GM18498 (cell line): ENCODE results near the gene IPCEF1.
"Not testable (repeated sequence)": the region's sequence is repeated elsewhere in the genome, so short reads cannot be mapped to it uniquely, and the experiment has no call there.

ENCODE experiments used
- ATAC-seq: cut with Tn5 transposase; IDR thresholded peaks from one replicate; pipeline ENCODE4 v1.9.1; 2021; ENCODE audit warnings: mild to moderate bottlenecking, moderate library complexity; ENCODE audit not compliant: unreplicated experiment

Gene IPCEF1

DNA sequence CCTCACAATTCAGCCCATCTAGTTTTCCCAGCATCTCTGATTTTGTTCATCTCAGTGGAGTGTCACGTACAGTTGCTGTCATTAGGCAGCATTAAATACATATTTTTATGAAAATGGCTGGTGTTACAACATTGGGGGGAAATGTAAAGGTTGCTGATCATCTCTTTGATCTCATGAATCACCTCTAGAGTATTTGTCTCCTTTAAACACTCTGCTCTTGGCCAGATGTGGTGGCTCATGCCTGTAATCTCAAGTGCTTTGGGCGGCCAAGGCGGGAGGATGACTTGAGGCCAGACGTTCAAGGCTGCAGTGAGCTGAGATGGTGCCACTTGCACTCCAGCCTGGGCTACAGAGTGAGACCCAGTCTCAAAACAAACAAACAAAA lies 128.1 kb downstream of the IPCEF1 start:
- ATAC-seq = no peak

GRCh38 chr6:154227862-154228520 lies 128.6 kb downstream of the IPCEF1 start:
- no peak for ATAC-seq

- no peak for ATAC-seq
These were observed 130.1 kb downstream of the IPCEF1 start for GRCh38 chr6:154226461-154226860.

- ATAC-seq = no peak
These were observed 133.3 kb downstream of the IPCEF1 start for GRCh38 chr6:154223296-154223695.

DNA sequence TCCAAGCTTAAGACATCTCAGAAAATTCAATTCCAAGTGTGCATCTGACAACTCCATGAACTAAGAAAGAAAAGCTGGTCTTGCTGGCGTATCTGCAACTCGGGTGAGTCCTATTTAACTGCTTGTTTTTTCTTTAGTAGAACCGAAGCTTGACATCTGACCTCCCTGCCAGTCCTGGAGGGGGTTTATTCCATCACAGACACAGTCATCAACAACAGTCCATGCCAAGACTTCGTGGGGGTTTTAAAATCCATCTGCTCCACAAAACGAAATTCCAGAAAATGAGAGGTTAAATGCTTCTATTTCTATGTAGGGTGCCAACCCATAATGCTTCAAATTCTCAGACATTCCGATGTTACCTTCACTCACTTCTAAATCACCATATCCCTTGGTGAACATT lies 133.9 kb downstream of the IPCEF1 start:
- no peak for ATAC-seq

GRCh38 chr6:154219250-154219649 lies 137.4 kb downstream of the IPCEF1 start:
- ATAC-seq = no peak

DNA sequence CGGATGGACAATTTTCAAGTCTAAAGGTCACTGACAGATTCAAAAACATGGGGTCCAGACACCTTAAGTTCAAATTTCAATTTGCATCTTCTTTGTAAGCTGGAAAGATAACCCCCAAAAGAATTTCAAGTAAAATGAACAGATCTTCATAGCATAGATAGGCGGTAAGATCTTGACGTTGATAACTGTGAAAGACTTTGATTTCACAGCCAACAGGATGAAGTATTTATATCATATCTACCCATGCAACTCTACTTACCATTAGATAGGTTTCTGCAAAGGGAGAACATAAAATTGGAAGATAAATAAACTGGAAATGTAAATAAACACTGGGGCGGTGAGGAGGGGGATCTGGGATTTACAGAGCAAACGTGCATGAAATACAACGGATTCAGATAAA lies 137.8 kb downstream of the IPCEF1 start:
- no peak for ATAC-seq

GRCh38 chr6:154218301-154218700 lies 138.3 kb downstream of the IPCEF1 start:
- ATAC-seq = no peak

DNA sequence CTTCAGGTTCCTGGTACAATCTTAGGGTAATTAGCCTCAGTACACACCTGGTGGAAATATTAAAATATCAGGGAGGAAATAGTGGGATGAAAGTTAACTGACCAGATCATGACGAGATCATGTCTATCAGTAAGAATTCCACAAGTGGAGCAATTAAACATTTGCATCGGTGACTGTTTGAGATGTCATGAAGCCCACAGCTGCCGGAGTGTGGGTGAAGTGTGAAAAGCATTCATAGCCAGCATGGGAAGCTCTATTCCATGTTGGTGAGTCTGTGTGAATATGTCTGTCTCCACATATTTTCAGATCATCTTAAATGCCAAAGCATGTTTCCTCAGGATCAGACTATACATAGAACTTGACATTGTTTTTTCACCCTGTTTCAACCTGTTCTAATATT lies 142.8 kb downstream of the IPCEF1 start:
- no peak for ATAC-seq

- no peak for ATAC-seq
These were observed 145.9 kb downstream of the IPCEF1 start for GRCh38 chr6:154210678-154211077.

- no peak for ATAC-seq
These were observed 147.0 kb downstream of the IPCEF1 start for GRCh38 chr6:154209555-154209954.

- ATAC-seq = no peak
These were observed 149.6 kb downstream of the IPCEF1 start for GRCh38 chr6:154206996-154207395.

- no peak for ATAC-seq
These were observed 150.5 kb downstream of the IPCEF1 start for GRCh38 chr6:154206141-154206540.

- ATAC-seq = no peak
These were observed 153.6 kb downstream of the IPCEF1 start for GRCh38 chr6:154202958-154203357.

DNA sequence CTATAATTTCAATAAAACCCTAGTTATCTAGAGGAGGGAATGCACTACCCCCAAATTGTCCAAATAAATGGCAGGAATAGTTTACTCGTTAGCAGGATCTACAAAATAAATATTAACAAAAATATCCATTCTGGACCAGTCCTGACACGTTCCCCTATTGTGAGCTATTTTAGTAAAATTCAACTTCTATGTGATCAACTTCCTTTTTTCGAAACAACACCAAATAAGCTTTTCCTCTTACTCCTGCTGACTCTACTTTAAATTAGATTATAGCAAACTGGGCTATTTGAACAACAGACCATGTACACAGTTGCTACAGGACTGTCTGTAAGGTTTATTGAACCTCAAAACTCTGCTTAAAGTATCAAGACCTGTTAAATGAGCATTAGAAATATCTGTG lies 154.3 kb downstream of the IPCEF1 start:
- ATAC-seq = no peak

DNA sequence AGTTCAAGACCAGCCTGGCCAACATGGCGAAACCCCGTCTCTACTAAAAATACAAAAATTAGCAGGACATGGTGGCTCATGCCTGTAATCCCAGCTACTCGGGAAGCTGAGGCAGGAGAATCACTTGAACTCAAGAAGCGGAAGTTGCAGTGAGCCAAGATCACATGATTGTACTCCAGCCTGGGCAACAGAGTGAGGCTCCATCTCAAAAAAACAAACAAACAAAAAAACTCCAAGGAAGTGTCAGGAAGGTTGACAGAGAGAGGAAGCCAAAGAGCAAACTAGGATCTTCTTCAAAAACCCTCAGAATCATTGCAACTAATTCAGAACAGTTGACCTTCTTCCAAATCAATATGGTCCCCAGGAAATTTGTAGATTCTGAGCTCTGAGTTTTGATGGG lies 154.9 kb downstream of the IPCEF1 start:
- ATAC-seq = not testable (repeated sequence)

GRCh38 chr6:154197196-154197860 lies 159.3 kb downstream of the IPCEF1 start:
- ATAC-seq = no peak

DNA sequence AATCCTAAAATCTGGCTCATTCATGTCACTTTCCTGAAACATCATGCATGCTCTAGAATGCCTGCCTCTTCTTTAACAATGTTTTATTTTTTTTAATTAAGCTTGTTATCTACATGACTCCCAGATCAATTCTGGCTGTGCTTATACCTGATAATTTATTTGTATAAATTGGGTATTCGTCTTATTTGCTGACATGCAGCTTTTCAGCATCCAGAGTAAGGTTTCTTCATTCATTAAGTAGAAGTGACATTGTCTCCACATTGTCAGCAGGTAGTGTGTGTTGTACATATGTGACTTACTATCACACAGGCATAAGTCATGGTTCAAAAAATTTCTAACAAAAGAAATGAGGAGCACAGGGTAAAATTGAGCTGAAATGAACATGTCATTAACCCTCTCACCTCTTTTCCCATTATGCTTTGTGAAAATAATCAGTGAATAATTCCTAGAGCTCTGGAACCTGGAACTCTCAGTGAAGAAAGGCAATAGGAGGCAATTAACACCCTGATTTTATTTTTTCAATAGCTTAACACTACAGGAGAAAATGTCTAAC lies 160.2 kb downstream of the IPCEF1 start:
- ATAC-seq = no peak

GRCh38 chr6:154187714-154188113 lies 168.9 kb downstream of the IPCEF1 start:
- peak; percentile 54 for ATAC-seq

GRCh38 chr6:154187203-154187602 lies 169.4 kb downstream of the IPCEF1 start:
- ATAC-seq = peak; percentile 6

DNA sequence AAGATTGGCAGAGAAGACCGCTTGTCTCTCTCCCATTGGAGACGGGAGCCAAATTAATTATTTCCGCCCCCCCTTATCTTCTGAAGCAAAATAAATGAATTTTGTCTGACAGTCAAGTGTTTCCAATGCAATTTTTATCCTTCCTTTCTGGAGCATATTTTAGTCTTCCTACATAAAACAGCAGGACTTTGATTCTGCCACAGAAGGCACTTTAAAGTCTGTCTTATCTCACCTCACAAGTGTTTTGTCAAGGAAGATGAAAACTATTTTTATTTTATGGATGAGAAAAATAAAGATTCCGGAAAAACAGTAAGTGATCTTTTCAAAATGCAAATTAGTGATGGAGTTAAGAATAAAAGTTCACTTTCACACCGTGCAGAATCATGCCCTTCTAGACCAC lies 177.2 kb downstream of the IPCEF1 start:
- ATAC-seq = no peak

DNA sequence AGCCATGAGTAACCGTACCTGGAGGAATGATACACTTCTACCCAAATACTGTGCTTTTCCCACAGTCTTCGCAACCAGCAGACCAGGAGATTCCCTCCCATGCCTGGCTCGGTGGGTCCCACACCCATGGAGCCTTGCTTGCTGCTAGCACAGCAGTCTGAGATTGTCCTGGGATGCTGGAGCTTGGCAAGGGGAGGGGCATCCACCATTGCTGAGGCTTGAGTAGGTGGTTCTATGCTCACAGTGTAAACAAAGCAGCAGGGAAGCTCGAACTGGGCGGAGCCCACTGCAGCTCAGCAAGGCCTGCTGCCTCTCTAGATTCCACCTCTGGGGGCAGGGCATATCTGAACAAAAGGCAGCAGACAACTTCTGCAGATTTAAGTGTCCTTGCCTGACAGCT lies 184.2 kb downstream of the IPCEF1 start:
- ATAC-seq = not testable (repeated sequence)
